GM12865 (cell line): ENCODE measurements around the gene CD200.

Experiments
- DNase-seq: peaks from one replicate; pipeline ENCODE4 v3.0.0; 2010; ENCODE audit warnings: low read depth
- H3K4me3 ChIP-seq: 2 replicates; pipeline ENCODE4 v1.5.1; 2011; ENCODE audit warnings: mild to moderate bottlenecking, low read depth, low read length, control low read depth
- TF ChIP-seq, protein P1 (sequence below): IDR thresholded peaks from 2 replicates; pipeline ENCODE4 v1.5.1; 2011; ENCODE audit warnings: low read length, control low read depth, low read depth, inconsistent platforms; ENCODE audit not compliant: insufficient read depth; ENCODE audit errors: missing control alignments

CD200 gene, protein sequence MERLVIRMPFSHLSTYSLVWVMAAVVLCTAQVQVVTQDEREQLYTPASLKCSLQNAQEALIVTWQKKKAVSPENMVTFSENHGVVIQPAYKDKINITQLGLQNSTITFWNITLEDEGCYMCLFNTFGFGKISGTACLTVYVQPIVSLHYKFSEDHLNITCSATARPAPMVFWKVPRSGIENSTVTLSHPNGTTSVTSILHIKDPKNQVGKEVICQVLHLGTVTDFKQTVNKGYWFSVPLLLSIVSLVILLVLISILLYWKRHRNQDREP

DNA sequence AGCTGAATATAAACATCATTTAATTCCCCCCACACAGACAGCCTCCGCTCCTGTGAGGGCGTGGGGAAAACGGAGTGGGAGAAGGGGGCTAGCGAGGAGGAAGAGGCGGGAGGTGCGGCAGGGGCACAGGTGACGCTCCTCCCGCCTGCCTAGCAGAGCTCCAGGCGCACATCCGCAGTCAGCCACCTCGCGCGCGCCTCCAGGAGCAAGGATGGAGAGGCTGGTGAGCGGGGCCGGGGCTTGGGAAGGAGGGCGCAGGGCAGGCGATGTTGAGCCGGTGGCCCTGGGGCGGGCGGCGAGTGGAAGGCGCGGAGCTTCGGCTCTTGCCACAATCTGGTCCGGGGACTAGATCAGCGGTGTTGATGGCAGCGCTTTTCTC, at the start of gene CD200:
Gene CD200 (plus strand): TSS at position 155 of the 379 bp plus-strand sequence. CDS start 57 bp downstream, at position 212.
- peak; percentile 62 for DNase-seq
- TF ChIP-seq, protein P1, sequence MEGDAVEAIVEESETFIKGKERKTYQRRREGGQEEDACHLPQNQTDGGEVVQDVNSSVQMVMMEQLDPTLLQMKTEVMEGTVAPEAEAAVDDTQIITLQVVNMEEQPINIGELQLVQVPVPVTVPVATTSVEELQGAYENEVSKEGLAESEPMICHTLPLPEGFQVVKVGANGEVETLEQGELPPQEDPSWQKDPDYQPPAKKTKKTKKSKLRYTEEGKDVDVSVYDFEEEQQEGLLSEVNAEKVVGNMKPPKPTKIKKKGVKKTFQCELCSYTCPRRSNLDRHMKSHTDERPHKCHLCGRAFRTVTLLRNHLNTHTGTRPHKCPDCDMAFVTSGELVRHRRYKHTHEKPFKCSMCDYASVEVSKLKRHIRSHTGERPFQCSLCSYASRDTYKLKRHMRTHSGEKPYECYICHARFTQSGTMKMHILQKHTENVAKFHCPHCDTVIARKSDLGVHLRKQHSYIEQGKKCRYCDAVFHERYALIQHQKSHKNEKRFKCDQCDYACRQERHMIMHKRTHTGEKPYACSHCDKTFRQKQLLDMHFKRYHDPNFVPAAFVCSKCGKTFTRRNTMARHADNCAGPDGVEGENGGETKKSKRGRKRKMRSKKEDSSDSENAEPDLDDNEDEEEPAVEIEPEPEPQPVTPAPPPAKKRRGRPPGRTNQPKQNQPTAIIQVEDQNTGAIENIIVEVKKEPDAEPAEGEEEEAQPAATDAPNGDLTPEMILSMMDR = peak; percentile 1
- H3K4me3 ChIP-seq = peak within 1 kb of the TSS; percentile 79

GRCh38 chr3:112289011-112289410, 43.9 kb upstream of the CD200 start:
- no peak for DNase-seq
- no peak overlapping the region for H3K4me3 ChIP-seq
- TF ChIP-seq, protein P1 = no peak

- no peak within 1 kb of the TSS for H3K4me3 ChIP-seq
- TF ChIP-seq, protein P1 = peak; percentile 62
Measured at GRCh38 chr3:112293368-112294321, 39.3 kb upstream of the CD200 start, which contains the start of gene SLC9C1. TSS of gene SLC9C1 (minus strand) at chr3:112294216. CDS start at chr3:112286791, 7,425 bp downstream.

DNA sequence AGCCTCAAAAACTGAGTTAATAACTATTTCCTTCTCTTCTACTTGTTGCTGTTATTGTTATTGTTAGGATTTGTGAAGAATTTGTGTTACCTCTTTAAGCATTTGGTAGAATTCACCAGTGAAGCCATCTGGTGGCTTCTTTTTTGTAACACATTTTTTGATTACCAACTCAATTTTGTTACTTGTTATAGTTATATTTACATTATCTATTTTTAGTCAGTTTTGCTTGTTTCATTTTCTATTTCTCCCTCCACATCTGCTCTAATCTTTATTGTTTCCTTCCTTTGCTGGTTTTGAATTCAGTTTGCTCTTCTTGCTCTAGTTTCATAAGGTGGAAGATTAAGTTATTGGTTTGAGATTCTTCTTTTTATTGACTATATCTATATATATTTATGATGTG, 35.2 kb upstream of the CD200 start:
- TF ChIP-seq, protein P1 = no peak
- DNase-seq = peak; percentile 48
- peak overlapping the region; percentile 17; the same call in 1 of the 2 replicates for H3K4me3 ChIP-seq

More at GRCh38 chr3:112293368-112294321, 39.3 kb upstream of the CD200 start, which contains the start of gene SLC9C1:
- DNase-seq = peak; percentile 81

DNA sequence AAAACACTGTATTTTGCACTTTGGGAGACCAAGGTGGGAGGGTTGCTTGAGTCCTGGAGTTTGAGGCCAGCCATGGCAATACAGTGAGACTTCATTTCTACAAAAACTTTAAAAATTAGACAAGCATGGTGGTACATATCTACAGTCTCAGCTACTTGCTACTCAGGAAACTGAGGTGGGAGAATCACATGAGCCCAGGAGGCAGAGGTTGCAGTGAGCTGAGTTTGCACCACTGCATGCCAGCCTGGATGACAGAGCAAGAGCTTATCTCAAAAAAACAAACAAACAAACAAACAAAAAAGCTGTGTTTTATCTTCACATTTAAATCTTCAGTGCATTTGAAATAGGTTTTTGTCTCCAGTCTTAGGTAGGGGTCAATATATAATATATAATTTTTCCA, 34.2 kb upstream of the CD200 start:
- no peak overlapping the region for H3K4me3 ChIP-seq
- no peak for DNase-seq
- TF ChIP-seq, protein P1 = no peak

GRCh38 chr3:112302150-112302830, 30.7 kb upstream of the CD200 start:
- H3K4me3 ChIP-seq = no peak overlapping the region
- TF ChIP-seq, protein P1 = no peak
- no peak for DNase-seq
